Lower leg skin (tissue), 4 donors: ENCODE data around the gene IL31. TPM values are rescaled to one million over a fixed set of nuclear protein-coding genes. Genes with fewer than 3 reads are reported as not detected.
A peak's percentile ranks its signal among the peaks of the same experiment; 100 is the strongest.

Experiments
- DNase-seq, 2 donors: peaks; one replicate each; pipeline ENCODE4 v3.0.0-alpha.2; 2019; ENCODE audit warnings: low spot score in 2 of 2
- H3K4me3 ChIP-seq: fragments of 200-600 bp; sonication (generic); 2 replicates; pipeline ENCODE4 v1.5.1; 2017; ENCODE audit warnings: mild to moderate bottlenecking, low read depth; ENCODE audit not compliant: poor library complexity, severe bottlenecking
- CTCF ChIP-seq, 3 donors: fragments of 450-650 bp; IDR thresholded peaks; one replicate each; pipeline ENCODE4 v1.5.1; 2016; ENCODE audit warnings: antibody characterized with exemption in 3 of 3, mild to moderate bottlenecking in 3 of 3, moderate library complexity in 2 of 3
- POLR2A ChIP-seq, 2 donors: fragments of 450-650 bp; IDR thresholded peaks; one replicate each; pipeline ENCODE4 v1.6.1; 2016 to 2017; ENCODE audit warnings: antibody characterized with exemption in 2 of 2, mild to moderate bottlenecking in 1 of 2, moderate library complexity in 1 of 2
- WGBS, 2 donors: methylation state at CpG; one replicate each; pipeline ENCODE4 v1.1.5; 2018; 5-methylcytosine and 5-hydroxymethylcytosine counted together
- intact Hi-C: fragments of 100-400 bp; cut with DNase I; formaldehyde crosslinking; loops from one replicate; pipeline ENCODE4 v1.15.0; 2023; ENCODE audit warnings: low total_unique reads
- total RNA-seq, 4 donors: library from RNA; depleted of rRNA; stranded (reverse); fragments of >200 nt; gene quantifications; one replicate each; pipeline ENCODE4 v1.1.0, GENCODE V29; 2016

IL31 gene
- total RNA-seq, 4 donors from 2014 or later = not detected

DNA sequence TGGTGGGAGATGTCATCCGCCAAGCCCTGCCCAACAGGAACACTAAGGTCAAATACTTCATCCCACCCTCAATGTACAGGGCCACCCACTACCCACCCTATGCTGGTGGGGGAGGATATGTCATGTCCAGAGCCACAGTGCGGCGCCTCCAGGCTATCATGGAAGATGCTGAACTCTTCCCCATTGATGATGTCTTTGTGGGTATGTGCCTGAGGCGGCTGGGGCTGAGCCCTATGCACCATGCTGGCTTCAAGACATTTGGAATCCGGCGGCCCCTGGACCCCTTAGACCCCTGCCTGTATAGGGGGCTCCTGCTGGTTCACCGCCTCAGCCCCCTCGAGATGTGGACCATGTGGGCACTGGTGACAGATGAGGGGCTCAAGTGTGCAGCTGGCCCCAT, 33.0 kb upstream of the IL31 start:
- TF ChIP-seq CTCF (IDR thresholded peaks at IDR 0.05) = no peak
- no peak for TF ChIP-seq POLR2A (IDR thresholded peaks at IDR 0.05)
- peak in 1 of 2 donors; percentile 81 for DNase-seq
- 81 to 100% methylated on average over 3 to 6 of the region's 8 CpGs for WGBS, 2 donors
- intact Hi-C loops = no loop called here
- no peak overlapping the region for H3K4me3 ChIP-seq

GRCh38 chr12:122206111-122206881, 32.3 kb upstream of the IL31 start:
- intact Hi-C loops = no loop called here
- DNase-seq = peak in 1 of 2 donors; percentile 68
- no peak overlapping the region for H3K4me3 ChIP-seq
- TF ChIP-seq CTCF (IDR thresholded peaks at IDR 0.05) (no peak), POLR2A (IDR thresholded peaks at IDR 0.05) (no peak)
- 67 to 71% methylated on average over 22 to 27 of the region's 27 CpGs for WGBS, 2 donors

- peak in 1 of 2 donors; percentile 76 for DNase-seq
- TF ChIP-seq CTCF (IDR thresholded peaks at IDR 0.05) (no peak), POLR2A (IDR thresholded peaks at IDR 0.05) (no peak)
- intact Hi-C loops = no loop called here
- 56 to 60% methylated on average over 23 of the region's 23 CpGs for WGBS, 2 donors
- H3K4me3 ChIP-seq = no peak overlapping the region
Observed at GRCh38 chr12:122205053-122205925, 31.3 kb upstream of the IL31 start.

DNA sequence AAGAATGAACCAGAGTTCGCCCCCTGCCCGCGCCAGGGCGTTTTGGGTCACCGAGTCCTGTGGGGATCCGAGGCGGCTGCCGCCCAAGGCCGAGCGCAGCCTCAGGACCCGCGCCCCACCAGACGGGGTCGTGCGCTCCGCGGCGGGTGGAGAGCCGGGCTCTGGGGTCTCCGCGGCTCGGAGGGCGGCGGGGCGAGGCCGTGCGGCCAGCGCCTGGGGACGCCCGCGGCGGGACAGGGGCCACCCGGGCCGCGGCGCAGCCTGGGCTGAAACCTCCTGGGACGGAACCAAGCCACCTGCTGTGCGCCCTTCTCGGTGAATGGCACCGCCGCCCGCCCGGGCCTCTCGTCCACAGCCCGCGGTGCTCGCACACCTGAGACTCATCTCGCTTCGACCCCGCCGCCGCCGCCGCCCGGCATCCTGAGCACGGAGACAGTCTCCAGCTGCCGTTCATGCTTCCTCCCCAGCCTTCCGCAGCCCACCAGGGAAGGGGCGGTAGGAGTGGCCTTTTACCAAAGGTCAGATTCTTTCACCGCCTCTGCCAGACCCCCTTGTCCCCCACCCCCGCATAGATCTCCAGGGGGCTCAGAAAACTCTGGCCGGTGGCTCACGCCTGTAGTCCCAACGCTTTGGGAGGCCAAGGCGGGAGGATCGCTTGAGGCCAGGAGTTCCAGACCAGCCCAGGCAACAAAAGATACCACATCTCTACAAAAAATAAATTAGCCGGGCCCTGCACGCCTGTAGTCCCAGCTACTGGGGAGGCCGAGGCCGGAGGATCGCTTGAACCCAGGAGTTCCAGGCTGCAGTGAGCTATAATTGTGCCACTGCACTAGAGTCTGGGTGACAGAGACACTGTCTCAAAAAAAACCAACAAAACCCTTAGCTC, 30.4 kb upstream of the IL31 start:
- peak overlapping the region; percentile 40 for H3K4me3 ChIP-seq
- TF ChIP-seq POLR2A (IDR thresholded peaks at IDR 0.05) (no peak), CTCF (IDR thresholded peaks at IDR 0.05) (no peak)
- 18 to 21% methylated on average over 29 to 47 of the region's 71 CpGs for WGBS, 2 donors
- intact Hi-C loops = no loop called here
- peak in 1 of 2 donors; percentile 68 for DNase-seq
